IPS DF 19.7 (cell line): ENCODE measurements around the gene CACNB4.
"Not testable (repeated sequence)": the region's sequence is repeated elsewhere in the genome, so short reads cannot be mapped to it uniquely, and the experiment has no call there.

ENCODE experiments used
- DNase-seq: peaks from one replicate; pipeline ENCODE4 v3.0.0-alpha.2; 2013; ENCODE audit warnings: low read depth, low spot score

The CACNB4 gene

GRCh38 chr2:152054593-152054992, 44.3 kb downstream of the CACNB4 start:
- no peak for DNase-seq

GRCh38 chr2:152051436-152051835, 47.4 kb downstream of the CACNB4 start:
- DNase-seq, result no peak

- DNase-seq, result no peak
Measured at GRCh38 chr2:152050915-152051314, 47.9 kb downstream of the CACNB4 start.

- DNase-seq, result peak; percentile 74
Measured at GRCh38 chr2:152050341-152050740, 48.5 kb downstream of the CACNB4 start.

- DNase-seq, result no peak
Measured at GRCh38 chr2:152049541-152049940, 49.3 kb downstream of the CACNB4 start.

GRCh38 chr2:152047824-152048471, 50.9 kb downstream of the CACNB4 start:
- DNase-seq, result no peak

- no peak for DNase-seq
Measured at GRCh38 chr2:152046940-152047339, 51.9 kb downstream of the CACNB4 start.

GRCh38 chr2:152042636-152043615, 55.9 kb downstream of the CACNB4 start:
- no peak for DNase-seq

- DNase-seq, result no peak
Measured at GRCh38 chr2:152038441-152038958, 60.3 kb downstream of the CACNB4 start.

GRCh38 chr2:152037743-152038435, 61.0 kb downstream of the CACNB4 start:
- DNase-seq, result no peak

GRCh38 chr2:152036611-152037469, 62.0 kb downstream of the CACNB4 start:
- DNase-seq, result no peak

- DNase-seq, result peak; percentile 48
Measured at GRCh38 chr2:152034257-152034801, 64.5 kb downstream of the CACNB4 start.

- no peak for DNase-seq
Measured at GRCh38 chr2:152033011-152033925, 65.6 kb downstream of the CACNB4 start.

GRCh38 chr2:152031747-152032306, 67.0 kb downstream of the CACNB4 start:
- DNase-seq, result no peak

GRCh38 chr2:152030596-152031328, 68.1 kb downstream of the CACNB4 start:
- not testable (repeated sequence) for DNase-seq

- no peak for DNase-seq
Measured at GRCh38 chr2:152028182-152028862, 70.5 kb downstream of the CACNB4 start.

GRCh38 chr2:152025678-152026287, 73.1 kb downstream of the CACNB4 start:
- DNase-seq, result no peak

GRCh38 chr2:152024477-152024876, 74.4 kb downstream of the CACNB4 start:
- DNase-seq, result no peak
